IMR-90 (cell line): ENCODE measurements around the gene UBASH3B. TPM values are rescaled to one million over a fixed set of nuclear protein-coding genes. Genes with fewer than 3 reads are reported as not detected.

ENCODE experiments used
- ATAC-seq: fragments of 200-7000 bp; cut with Tn5 transposase; 2 replicates; pipeline ENCODE4 v1.9.1; 2020; ENCODE audit warnings: low read depth, mild to moderate bottlenecking, moderate library complexity
- BruUV-seq: library from RNA; stranded (reverse); fragments of 400-500 nt; replicated peaks from 2 replicates; lab custom pipeline; 2021; lab: Mats Ljungman, UMichigan
- CTCF ChIA-PET: fragments of 300-600 bp; formaldehyde crosslinking; extraction: SDS; loops from one replicate; lab custom pipeline; 2021; ENCODE audit warnings: antibody characterized with exemption; lab: Yijun Ruan, JAX
- POLR2A ChIA-PET: fragments of 300-600 bp; sonication (Branson Sonifier 250); formaldehyde crosslinking; loops from one replicate; lab custom pipeline; 2022; ENCODE audit warnings: antibody characterized with exemption; ENCODE audit not compliant: unreplicated experiment; lab: Charles Lee
- DNase-seq: peaks from one replicate; pipeline ENCODE4 v3.0.0; 2013
- H2AFZ ChIP-seq: replicated peaks from 2 replicates; pipeline ENCODE3; 2013; ENCODE audit warnings: low read length, mild to moderate bottlenecking; ENCODE audit not compliant: poor library complexity
- H2AK5ac ChIP-seq: 2 replicates; pipeline ENCODE4 v1.6.1; 2013; ENCODE audit warnings: low read depth, low read length, inconsistent platforms
- H2AK9ac ChIP-seq: replicated peaks from 2 replicates; pipeline ENCODE3; 2013; ENCODE audit warnings: mild to moderate bottlenecking, low read depth, low read length, moderate library complexity; ENCODE audit not compliant: poor library complexity
- H2BK120ac ChIP-seq: 2 replicates; pipeline ENCODE4 v1.6.1; 2013; ENCODE audit warnings: low read depth, low read length, inconsistent platforms
- H2BK15ac ChIP-seq: 3 replicates; pipeline ENCODE4 v1.6.1; 2013; ENCODE audit warnings: low read depth, low read length, inconsistent platforms
- H2BK20ac ChIP-seq: 2 replicates; pipeline ENCODE4 v1.6.1; 2013; ENCODE audit warnings: low read depth, mild to moderate bottlenecking, inconsistent platforms, low read length, moderate library complexity
- H2BK5ac ChIP-seq: 2 replicates; pipeline ENCODE4 v1.6.1; 2013; ENCODE audit warnings: mild to moderate bottlenecking, low read depth, low read length, inconsistent platforms; ENCODE audit not compliant: poor library complexity, severe bottlenecking
- H3K14ac ChIP-seq: replicated peaks from 2 replicates; pipeline ENCODE4 v1.6.1; 2013; ENCODE audit warnings: low read depth, low read length, inconsistent platforms
- H3K18ac ChIP-seq: 2 replicates; pipeline ENCODE4 v1.6.1; 2013; ENCODE audit warnings: low read depth, low read length, control low read depth
- H3K23ac ChIP-seq: 2 replicates; pipeline ENCODE4 v1.6.1; 2013; ENCODE audit warnings: low read depth, low read length, inconsistent platforms
- H3K27ac ChIP-seq: 2 replicates; pipeline ENCODE4 v1.5.1; 2013; ENCODE audit warnings: mild to moderate bottlenecking, control low read depth, low read length; ENCODE audit not compliant: insufficient read depth
- H3K27me3 ChIP-seq: 2 replicates; pipeline ENCODE4 v1.6.1; 2013; ENCODE audit warnings: low read length; ENCODE audit not compliant: control insufficient read depth, insufficient read depth
- H3K36me3 ChIP-seq: 2 replicates; pipeline ENCODE4 v1.6.1; 2013; ENCODE audit warnings: low read length, mixed read lengths; ENCODE audit not compliant: control insufficient read depth, insufficient read depth
- H3K4ac ChIP-seq: 2 replicates; pipeline ENCODE4 v1.6.1; 2013; ENCODE audit warnings: low read depth, low read length, inconsistent platforms
- H3K4me1 ChIP-seq: 2 replicates; pipeline ENCODE4 v1.6.1; 2013; ENCODE audit warnings: low read length, mixed read lengths; ENCODE audit not compliant: control insufficient read depth, insufficient read depth
- H3K4me2 ChIP-seq: 2 replicates; pipeline ENCODE4 v1.6.1; 2013; ENCODE audit warnings: low read depth, mild to moderate bottlenecking, control low read depth, low read length, moderate library complexity
- H3K4me3 ChIP-seq: 2 replicates; pipeline ENCODE4 v1.5.1; 2013; ENCODE audit warnings: low read depth, mild to moderate bottlenecking, control low read depth, low read length, moderate library complexity; ENCODE audit not compliant: insufficient read depth
- H3K56ac ChIP-seq: 2 replicates; pipeline ENCODE4 v1.6.1; 2013; ENCODE audit warnings: low read length, inconsistent platforms; ENCODE audit not compliant: insufficient read depth; ENCODE audit errors: extremely low read depth
- H3K79me1 ChIP-seq, 2 experiments: 2 replicates each; pipeline ENCODE4 v1.6.1; 2013; ENCODE audit warnings: low read length in 2 of 2, inconsistent platforms in 1 of 2, low read depth in 1 of 2
- H3K9ac ChIP-seq: 2 replicates; pipeline ENCODE4 v1.6.1; 2013; ENCODE audit warnings: low read depth, low read length, control low read depth
- H3K9me1 ChIP-seq: 2 replicates; pipeline ENCODE4 v1.6.1; 2013; ENCODE audit warnings: low read length, inconsistent platforms; ENCODE audit not compliant: insufficient read depth
- H3K9me3 ChIP-seq: 2 replicates; pipeline ENCODE4 v1.6.1; 2013; ENCODE audit warnings: low read length; ENCODE audit not compliant: control insufficient read depth, insufficient read depth
- H4K20me1 ChIP-seq: 2 replicates; pipeline ENCODE4 v1.6.1; 2013; ENCODE audit warnings: low read length, inconsistent platforms; ENCODE audit not compliant: insufficient read depth
- H4K5ac ChIP-seq: 2 replicates; pipeline ENCODE4 v1.6.1; 2013; ENCODE audit warnings: mild to moderate bottlenecking, low read depth, low read length, control low read depth
- H4K8ac ChIP-seq, 2 experiments: 2 replicates each; pipeline ENCODE4 v1.6.1; 2013; ENCODE audit warnings: low read depth in 2 of 2, low read length in 2 of 2, control low read depth in 1 of 2, inconsistent platforms in 1 of 2
- H4K91ac ChIP-seq: 2 replicates; pipeline ENCODE4 v1.6.1; 2013; ENCODE audit warnings: low read depth, low read length, inconsistent platforms; ENCODE audit not compliant: insufficient read depth
- BHLHE40 ChIP-seq: fragments of 150-350 bp; IDR thresholded peaks from 2 replicates; pipeline ENCODE4 v1.6.1; 2016; ENCODE audit warnings: mild to moderate bottlenecking, low read depth, low read length
- CEBPB ChIP-seq: IDR thresholded peaks from 2 replicates; pipeline ENCODE4 v1.6.1; 2012; ENCODE audit warnings: low read depth, low read length, improper control_type of control experiment
- CHD1 ChIP-seq: IDR thresholded peaks from 2 replicates; pipeline ENCODE4 v1.6.1; 2012; ENCODE audit warnings: low read depth, low read length, improper control_type of control experiment
- FOS ChIP-seq: fragments of 150-350 bp; IDR thresholded peaks from 2 replicates; pipeline ENCODE4 v1.6.1; 2016; ENCODE audit warnings: low read depth, low read length
- MAFK ChIP-seq: IDR thresholded peaks from 2 replicates; pipeline ENCODE4 v1.6.1; 2012; ENCODE audit warnings: low read depth, low read length, improper control_type of control experiment
- MXI1 ChIP-seq: IDR thresholded peaks from 2 replicates; pipeline ENCODE4 v1.6.1; 2012; ENCODE audit warnings: low read depth, mild to moderate bottlenecking, low read length, moderate library complexity, borderline replicate concordance
- NFE2L2 ChIP-seq: fragments of 150-350 bp; IDR thresholded peaks from 2 replicates; pipeline ENCODE4 v1.6.1; 2016; ENCODE audit warnings: low read depth, mild to moderate bottlenecking, low read length
- WGBS, 2 experiments: methylation state at CpG; one replicate each; pipeline versions ENCODE4 v1.1.5 to v1.1.7; 2013; ENCODE audit warnings: missing lambda C conversion rate in 2 of 2; ENCODE audit not compliant: insufficient read length in 1 of 2; ENCODE audit errors: extremely low coverage in 2 of 2; 5-methylcytosine and 5-hydroxymethylcytosine counted together
- dilution Hi-C: fragments of 300-500 bp; cut with HindIII; formaldehyde crosslinking; loops from one replicate; pipeline ENCODE4 v1.14.3; 2018; ENCODE audit warnings: low sequenced_read_pairs; ENCODE audit not compliant: unreplicated experiment
- in situ Hi-C: fragments of 300-500 bp; cut with MboI; formaldehyde crosslinking; loops from 3 replicates; pipeline ENCODE4 v1.14.3; 2019; ENCODE audit warnings: low sequenced_read_pairs, inconsistent platforms, mixed read lengths
- intact Hi-C: fragments of 100-400 bp; cut with micrococcal nuclease; formaldehyde crosslinking; loops from 2 replicates; pipeline ENCODE4 v1.10.0; 2022
- polyA plus RNA-seq, 3 experiments: library from polyadenylated mRNA; depleted of rRNA; stranded (reverse); fragments of >200 nt; gene quantifications; 2 replicates each; pipeline ENCODE4 v1.2.3, GENCODE V29; 2012; ENCODE audit warnings: low replicate concordance in 1 of 3
- total RNA-seq: library from RNA; depleted of rRNA; stranded (reverse); fragments of >200 nt; gene quantifications from 2 replicates; pipeline ENCODE4 v1.2.3, GENCODE V29; 2012
- TF ChIP-seq, protein P1 (sequence below): conservative IDR thresholded peaks from 2 replicates; pipeline ENCODE4 v1.5.1; 2012; ENCODE audit warnings: mild to moderate bottlenecking, low read depth, low read length, improper control_type of control experiment

The UBASH3B gene
- total and polyA plus RNA-seq, 2 of the 4 experiments (the other 2 are of a cell fraction) = 27.2 to 48.0 TPM

DNA sequence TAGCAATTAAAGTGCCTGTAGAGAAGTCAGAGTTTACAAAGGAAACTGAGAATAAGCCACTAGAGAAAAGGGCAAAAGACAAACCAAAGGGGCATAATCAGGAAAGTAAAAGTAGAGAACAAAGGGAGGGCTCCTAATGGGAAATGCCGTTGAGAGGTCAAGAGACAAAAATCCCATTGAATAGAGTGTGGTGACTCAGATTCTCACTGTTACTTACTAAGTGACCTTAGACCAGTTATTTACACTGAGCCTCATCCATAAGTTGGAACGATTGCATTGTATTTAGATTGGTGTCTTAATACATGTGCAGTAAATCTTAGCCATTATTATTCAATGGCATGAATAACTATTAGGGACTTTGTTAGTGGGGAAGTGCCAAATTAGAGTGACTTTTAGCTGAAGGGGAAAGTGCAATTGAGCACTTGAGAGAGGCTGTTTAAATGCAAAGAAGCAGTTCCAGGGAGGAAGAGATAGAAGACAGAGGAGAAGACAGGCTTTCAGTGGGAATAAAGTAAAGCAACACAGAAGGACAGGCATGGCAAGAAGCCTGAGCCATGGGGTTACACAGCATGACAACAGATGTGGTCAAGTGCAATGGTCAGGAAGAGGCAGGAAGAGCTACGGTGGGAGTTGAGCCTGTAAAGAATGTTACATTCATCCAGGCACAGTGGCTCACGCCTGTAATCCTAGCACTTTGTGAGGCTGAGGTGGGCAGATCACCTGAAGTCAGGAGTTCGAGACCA lies 82.6 kb downstream of the UBASH3B start:
- intact Hi-C loops = no loop called here
- DNase-seq (peak; percentile 45), ATAC-seq (0 out of 2 replicates have a peak, but pooled peaks have one; percentile 14)
- peak overlapping the region; percentile 12; the same call in 1 of the 2 replicates for H3K23ac ChIP-seq
- POLR2A ChIA-PET = no interaction called here
- no peak overlapping the region for H4K8ac ChIP-seq
- no peak overlapping the region for H2BK120ac ChIP-seq
- dilution Hi-C loops = no loop called here
- no peak overlapping the region for H4K91ac ChIP-seq
- no peak overlapping the region for H3K27ac ChIP-seq
- H3K4me2 ChIP-seq = no peak overlapping the region
- no peak overlapping the region for H4K5ac ChIP-seq
- H3K79me1 ChIP-seq = peaks cover 33 to 65% of the 10 kb centered on the region in 2 experiments
- no peak overlapping the region for H2BK20ac ChIP-seq
- CTCF ChIA-PET = no interaction called here
- no peaks in the 10 kb centered on the region for H3K36me3 ChIP-seq
- peaks cover 22% of the 10 kb centered on the region; the same call in 1 of the 2 replicates for H3K9me1 ChIP-seq
- 0 out of 2 replicates have a peak overlapping the region, but pooled peaks have one; percentile 15 for H2AK5ac ChIP-seq
- H4K20me1 ChIP-seq = 0 out of 2 replicates have a peak, but pooled peaks cover 3% of the 10 kb centered on the region
- H2AK9ac ChIP-seq = no peak overlapping the region
- H3K14ac ChIP-seq = no peak overlapping the region
- in situ Hi-C loops = no loop called here
- H3K18ac ChIP-seq = no peak overlapping the region
- H2AFZ ChIP-seq = no peak overlapping the region
- H3K4ac ChIP-seq = peak overlapping the region; percentile 15; the same call in 1 of the 2 replicates
- H2BK15ac ChIP-seq = no peak overlapping the region
- H3K27me3 ChIP-seq = no peaks in the 10 kb centered on the region
- no peak overlapping the region for H3K9ac ChIP-seq
- no peaks in the 10 kb centered on the region for H3K9me3 ChIP-seq
- WGBS, 2 experiments = no CpG with 5 or more reads among the region's 5 CpGs
- no TSS peak for BruUV-seq
- H3K56ac ChIP-seq = no peak overlapping the region
- H3K4me3 ChIP-seq = no peak overlapping the region
- H2BK5ac ChIP-seq = no peak overlapping the region
- TF ChIP-seq FOS (no peak), NFE2L2 (no peak), BHLHE40 (no peak), CHD1 (no peak), MAFK (no peak), CEBPB (no peak), MXI1 (no peak)
- TF ChIP-seq, protein P1, sequence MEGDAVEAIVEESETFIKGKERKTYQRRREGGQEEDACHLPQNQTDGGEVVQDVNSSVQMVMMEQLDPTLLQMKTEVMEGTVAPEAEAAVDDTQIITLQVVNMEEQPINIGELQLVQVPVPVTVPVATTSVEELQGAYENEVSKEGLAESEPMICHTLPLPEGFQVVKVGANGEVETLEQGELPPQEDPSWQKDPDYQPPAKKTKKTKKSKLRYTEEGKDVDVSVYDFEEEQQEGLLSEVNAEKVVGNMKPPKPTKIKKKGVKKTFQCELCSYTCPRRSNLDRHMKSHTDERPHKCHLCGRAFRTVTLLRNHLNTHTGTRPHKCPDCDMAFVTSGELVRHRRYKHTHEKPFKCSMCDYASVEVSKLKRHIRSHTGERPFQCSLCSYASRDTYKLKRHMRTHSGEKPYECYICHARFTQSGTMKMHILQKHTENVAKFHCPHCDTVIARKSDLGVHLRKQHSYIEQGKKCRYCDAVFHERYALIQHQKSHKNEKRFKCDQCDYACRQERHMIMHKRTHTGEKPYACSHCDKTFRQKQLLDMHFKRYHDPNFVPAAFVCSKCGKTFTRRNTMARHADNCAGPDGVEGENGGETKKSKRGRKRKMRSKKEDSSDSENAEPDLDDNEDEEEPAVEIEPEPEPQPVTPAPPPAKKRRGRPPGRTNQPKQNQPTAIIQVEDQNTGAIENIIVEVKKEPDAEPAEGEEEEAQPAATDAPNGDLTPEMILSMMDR = no peak
- H3K4me1 ChIP-seq = peaks cover 17% of the 10 kb centered on the region
